C4-2B (cell line): ENCODE measurements around the gene ADORA3.
A peak's percentile ranks its signal among the peaks of the same experiment; 100 is the strongest.

Experiments used
- H3K27ac ChIP-seq: fragments of 450-650 bp; 2 replicates; pipeline ENCODE4 v1.5.1; 2017
- CTCF ChIP-seq: fragments of 450-650 bp; conservative IDR thresholded peaks from 2 replicates; pipeline ENCODE4 v1.5.1; 2017; ENCODE audit warnings: mild to moderate bottlenecking
- ZFX ChIP-seq: fragments of 450-650 bp; IDR thresholded peaks from 2 replicates; pipeline ENCODE4 v1.6.1; 2017

ADORA3 gene

GRCh38 chr1:111453706-111454105 lies 49.7 kb downstream of the ADORA3 start:
- TF ChIP-seq ZFX (no peak), CTCF (no peak)
- H3K27ac ChIP-seq: no peak overlapping the region

GRCh38 chr1:111452581-111452980 lies 50.9 kb downstream of the ADORA3 start:
- TF ChIP-seq ZFX (no peak), CTCF (no peak)
- H3K27ac ChIP-seq: no peak overlapping the region

GRCh38 chr1:111450185-111450584 lies 53.2 kb downstream of the ADORA3 start:
- peak overlapping the region; percentile 96 for H3K27ac ChIP-seq

GRCh38 chr1:111449703-111450017 lies 53.8 kb downstream of the ADORA3 start:
- peak overlapping the region; percentile 96 for H3K27ac ChIP-seq
- no peak for TF ChIP-seq CTCF
- TF ChIP-seq ZFX: no peak

More at GRCh38 chr1:111450185-111450584, 53.2 kb downstream of the ADORA3 start:
- TF ChIP-seq ZFX (no peak), CTCF (no peak)
